ENCODE data around the gene SGCA. TPM values are rescaled to one million over a fixed set of nuclear protein-coding genes. Genes with fewer than 3 reads are reported as not detected.

SGCA gene
- total and polyA plus RNA-seq, 2 of the 13 experiments (the other 11 are each of a cell fraction or from before 2014, with no cell fraction given), result not detected

- TF ChIP-seq, protein P1, sequence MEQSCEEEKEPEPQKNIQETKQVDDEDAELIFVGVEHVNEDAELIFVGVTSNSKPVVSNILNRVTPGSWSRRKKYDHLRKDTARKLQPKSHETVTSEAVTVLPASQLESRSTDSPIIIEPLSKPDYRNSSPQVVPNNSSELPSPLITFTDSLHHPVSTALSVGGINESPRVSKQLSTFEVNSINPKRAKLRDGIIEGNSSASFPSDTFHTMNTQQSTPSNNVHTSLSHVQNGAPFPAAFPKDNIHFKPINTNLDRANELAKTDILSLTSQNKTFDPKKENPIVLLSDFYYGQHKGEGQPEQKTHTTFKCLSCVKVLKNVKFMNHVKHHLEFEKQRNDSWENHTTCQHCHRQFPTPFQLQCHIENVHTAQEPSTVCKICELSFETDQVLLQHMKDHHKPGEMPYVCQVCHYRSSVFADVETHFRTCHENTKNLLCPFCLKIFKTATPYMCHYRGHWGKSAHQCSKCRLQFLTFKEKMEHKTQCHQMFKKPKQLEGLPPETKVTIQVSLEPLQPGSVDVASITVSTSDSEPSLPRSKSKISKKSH (CRISPR knock-in tag; IDR thresholded peaks at IDR 0.05; ENCODE audit: borderline replicate concordance), result no peak
- TF ChIP-seq ZNF550 (CRISPR knock-in tag; IDR thresholded peaks at IDR 0.05; ENCODE audit: borderline replicate concordance) (0 out of 2 replicates have a peak, but pooled peaks have one; percentile 52), ASH2L (IDR thresholded peaks at IDR 0.05; ENCODE audit: insufficient read length, low read depth, low read length) (peak; percentile 26), ZFYVE20 (CRISPR knock-in tag; IDR thresholded peaks at IDR 0.05; ENCODE audit: borderline replicate concordance, low read depth) (no peak), THAP11 (CRISPR knock-in tag; IDR thresholded peaks at IDR 0.05) (peak; percentile 35; the same call in 1 of the 2 replicates), KAT8 (CRISPR knock-in tag; IDR thresholded peaks at IDR 0.05) (no peak), HOXA9 (CRISPR knock-in tag; IDR thresholded peaks at IDR 0.05; ENCODE audit: borderline replicate concordance) (no peak), SKI (IDR thresholded peaks at IDR 0.05; ENCODE audit: partially characterized antibody) (peak; percentile 17), SP1 (IDR thresholded peaks at IDR 0.05) (no peak), SP1 (CRISPR knock-in tag; IDR thresholded peaks at IDR 0.05) (peak; percentile 56; the same call in 1 of the 2 replicates)
- TF ChIP-seq, protein P2, sequence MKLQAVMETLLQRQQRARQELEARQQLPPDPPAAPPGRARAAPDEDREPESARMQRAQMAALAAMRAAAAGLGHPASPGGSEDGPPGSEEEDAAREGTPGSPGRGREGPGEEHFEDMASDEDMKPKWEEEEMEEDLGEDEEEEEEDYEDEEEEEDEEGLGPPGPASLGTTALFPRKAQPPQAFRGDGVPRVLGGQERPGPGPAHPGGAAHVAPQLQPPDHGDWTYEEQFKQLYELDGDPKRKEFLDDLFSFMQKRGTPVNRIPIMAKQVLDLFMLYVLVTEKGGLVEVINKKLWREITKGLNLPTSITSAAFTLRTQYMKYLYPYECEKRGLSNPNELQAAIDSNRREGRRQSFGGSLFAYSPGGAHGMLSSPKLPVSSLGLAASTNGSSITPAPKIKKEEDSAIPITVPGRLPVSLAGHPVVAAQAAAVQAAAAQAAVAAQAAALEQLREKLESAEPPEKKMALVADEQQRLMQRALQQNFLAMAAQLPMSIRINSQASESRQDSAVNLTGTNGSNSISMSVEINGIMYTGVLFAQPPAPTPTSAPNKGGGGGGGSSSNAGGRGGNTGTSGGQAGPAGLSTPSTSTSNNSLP (IDR thresholded peaks at IDR 0.05; ENCODE audit: low read depth, low read length), result 0 out of 2 replicates have a peak, but pooled peaks have one; percentile 29
- TF ChIP-seq, protein P3, sequence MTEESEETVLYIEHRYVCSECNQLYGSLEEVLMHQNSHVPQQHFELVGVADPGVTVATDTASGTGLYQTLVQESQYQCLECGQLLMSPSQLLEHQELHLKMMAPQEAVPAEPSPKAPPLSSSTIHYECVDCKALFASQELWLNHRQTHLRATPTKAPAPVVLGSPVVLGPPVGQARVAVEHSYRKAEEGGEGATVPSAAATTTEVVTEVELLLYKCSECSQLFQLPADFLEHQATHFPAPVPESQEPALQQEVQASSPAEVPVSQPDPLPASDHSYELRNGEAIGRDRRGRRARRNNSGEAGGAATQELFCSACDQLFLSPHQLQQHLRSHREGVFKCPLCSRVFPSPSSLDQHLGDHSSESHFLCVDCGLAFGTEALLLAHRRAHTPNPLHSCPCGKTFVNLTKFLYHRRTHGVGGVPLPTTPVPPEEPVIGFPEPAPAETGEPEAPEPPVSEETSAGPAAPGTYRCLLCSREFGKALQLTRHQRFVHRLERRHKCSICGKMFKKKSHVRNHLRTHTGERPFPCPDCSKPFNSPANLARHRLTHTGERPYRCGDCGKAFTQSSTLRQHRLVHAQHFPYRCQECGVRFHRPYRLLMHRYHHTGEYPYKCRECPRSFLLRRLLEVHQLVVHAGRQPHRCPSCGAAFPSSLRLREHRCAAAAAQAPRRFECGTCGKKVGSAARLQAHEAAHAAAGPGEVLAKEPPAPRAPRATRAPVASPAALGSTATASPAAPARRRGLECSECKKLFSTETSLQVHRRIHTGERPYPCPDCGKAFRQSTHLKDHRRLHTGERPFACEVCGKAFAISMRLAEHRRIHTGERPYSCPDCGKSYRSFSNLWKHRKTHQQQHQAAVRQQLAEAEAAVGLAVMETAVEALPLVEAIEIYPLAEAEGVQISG (CRISPR knock-in tag; IDR thresholded peaks at IDR 0.05), result peak; percentile 61
- TF ChIP-seq, protein P4, sequence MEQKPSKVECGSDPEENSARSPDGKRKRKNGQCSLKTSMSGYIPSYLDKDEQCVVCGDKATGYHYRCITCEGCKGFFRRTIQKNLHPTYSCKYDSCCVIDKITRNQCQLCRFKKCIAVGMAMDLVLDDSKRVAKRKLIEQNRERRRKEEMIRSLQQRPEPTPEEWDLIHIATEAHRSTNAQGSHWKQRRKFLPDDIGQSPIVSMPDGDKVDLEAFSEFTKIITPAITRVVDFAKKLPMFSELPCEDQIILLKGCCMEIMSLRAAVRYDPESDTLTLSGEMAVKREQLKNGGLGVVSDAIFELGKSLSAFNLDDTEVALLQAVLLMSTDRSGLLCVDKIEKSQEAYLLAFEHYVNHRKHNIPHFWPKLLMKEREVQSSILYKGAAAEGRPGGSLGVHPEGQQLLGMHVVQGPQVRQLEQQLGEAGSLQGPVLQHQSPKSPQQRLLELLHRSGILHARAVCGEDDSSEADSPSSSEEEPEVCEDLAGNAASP (CRISPR knock-in tag; IDR thresholded peaks at IDR 0.05; ENCODE audit: borderline replicate concordance), result 0 out of 2 replicates have a peak, but pooled peaks have one; percentile 38
- TF ChIP-seq, protein P5, sequence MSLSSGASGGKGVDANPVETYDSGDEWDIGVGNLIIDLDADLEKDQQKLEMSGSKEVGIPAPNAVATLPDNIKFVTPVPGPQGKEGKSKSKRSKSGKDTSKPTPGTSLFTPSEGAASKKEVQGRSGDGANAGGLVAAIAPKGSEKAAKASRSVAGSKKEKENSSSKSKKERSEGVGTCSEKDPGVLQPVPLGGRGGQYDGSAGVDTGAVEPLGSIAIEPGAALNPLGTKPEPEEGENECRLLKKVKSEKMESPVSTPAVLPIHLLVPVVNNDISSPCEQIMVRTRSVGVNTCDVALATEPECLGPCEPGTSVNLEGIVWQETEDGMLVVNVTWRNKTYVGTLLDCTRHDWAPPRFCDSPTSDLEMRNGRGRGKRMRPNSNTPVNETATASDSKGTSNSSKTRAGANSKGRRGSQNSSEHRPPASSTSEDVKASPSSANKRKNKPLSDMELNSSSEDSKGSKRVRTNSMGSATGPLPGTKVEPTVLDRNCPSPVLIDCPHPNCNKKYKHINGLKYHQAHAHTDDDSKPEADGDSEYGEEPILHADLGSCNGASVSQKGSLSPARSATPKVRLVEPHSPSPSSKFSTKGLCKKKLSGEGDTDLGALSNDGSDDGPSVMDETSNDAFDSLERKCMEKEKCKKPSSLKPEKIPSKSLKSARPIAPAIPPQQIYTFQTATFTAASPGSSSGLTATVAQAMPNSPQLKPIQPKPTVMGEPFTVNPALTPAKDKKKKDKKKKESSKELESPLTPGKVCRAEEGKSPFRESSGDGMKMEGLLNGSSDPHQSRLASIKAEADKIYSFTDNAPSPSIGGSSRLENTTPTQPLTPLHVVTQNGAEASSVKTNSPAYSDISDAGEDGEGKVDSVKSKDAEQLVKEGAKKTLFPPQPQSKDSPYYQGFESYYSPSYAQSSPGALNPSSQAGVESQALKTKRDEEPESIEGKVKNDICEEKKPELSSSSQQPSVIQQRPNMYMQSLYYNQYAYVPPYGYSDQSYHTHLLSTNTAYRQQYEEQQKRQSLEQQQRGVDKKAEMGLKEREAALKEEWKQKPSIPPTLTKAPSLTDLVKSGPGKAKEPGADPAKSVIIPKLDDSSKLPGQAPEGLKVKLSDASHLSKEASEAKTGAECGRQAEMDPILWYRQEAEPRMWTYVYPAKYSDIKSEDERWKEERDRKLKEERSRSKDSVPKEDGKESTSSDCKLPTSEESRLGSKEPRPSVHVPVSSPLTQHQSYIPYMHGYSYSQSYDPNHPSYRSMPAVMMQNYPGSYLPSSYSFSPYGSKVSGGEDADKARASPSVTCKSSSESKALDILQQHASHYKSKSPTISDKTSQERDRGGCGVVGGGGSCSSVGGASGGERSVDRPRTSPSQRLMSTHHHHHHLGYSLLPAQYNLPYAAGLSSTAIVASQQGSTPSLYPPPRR (CRISPR knock-in tag; IDR thresholded peaks at IDR 0.05; ENCODE audit: borderline replicate concordance), result no peak
Measured at GRCh38 chr17:50139950-50140885, 25.6 kb upstream of the SGCA start (continued).
